GM12892 (cell line): ENCODE results near the gene RNF207.

Experiments used
- POLR2A ChIP-seq: IDR thresholded peaks from 2 replicates; pipeline ENCODE4 v1.6.1; 2011; ENCODE audit warnings: low read depth, low read length, control low read depth
- POLR2AphosphoS5 ChIP-seq: IDR thresholded peaks from 2 replicates; pipeline ENCODE4 v1.6.1; 2011; ENCODE audit warnings: low read depth, low read length, control low read depth

DNA sequence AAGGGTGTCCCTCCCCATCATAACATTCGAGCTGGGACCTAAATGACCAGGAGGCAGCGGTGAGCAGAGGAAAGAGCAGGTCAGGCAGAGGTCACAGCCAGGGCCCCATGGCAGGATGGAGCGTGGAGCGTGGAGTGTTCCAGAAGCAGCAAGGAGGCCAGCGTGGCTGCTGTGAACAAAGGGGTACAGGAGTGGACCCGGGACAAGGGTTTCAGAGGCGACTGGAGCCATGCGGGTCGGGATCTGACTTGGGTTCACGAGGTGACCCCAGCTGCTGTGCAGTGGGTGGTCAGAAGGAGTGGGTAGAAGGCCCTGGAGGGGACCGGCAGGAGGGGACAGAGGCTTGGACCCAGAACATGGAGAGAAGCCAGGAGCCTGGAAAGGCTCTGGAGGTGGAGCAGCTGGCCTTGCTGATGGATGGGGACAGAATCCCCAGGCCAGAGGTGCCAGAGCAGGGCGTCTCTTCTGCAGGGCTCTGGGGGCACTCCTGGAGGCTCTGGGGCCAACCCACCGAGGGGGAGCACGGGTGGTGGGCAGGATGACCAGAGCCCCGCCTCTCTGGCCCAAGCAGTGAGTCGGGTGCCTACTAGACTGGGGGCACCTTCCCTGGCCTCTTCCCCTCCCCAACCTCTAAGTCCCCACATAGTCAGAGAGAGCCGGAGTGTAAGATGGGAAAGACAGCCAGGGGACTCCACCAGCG is 28.1 kb upstream of the RNF207 start:
- TF ChIP-seq POLR2A (no peak), POLR2AphosphoS5 (no peak)
